HCT116 (cell line): ENCODE measurements around the gene KCNAB2. TPM values are rescaled to one million over a fixed set of nuclear protein-coding genes. Genes with fewer than 3 reads are reported as not detected.

ENCODE experiments used
- ATAC-seq: fragments of 200-7000 bp; cut with Tn5 transposase; 2 replicates; pipeline ENCODE4 v1.9.1; 2020; ENCODE audit warnings: mild to moderate bottlenecking, moderate library complexity
- BruUV-seq: library from RNA; stranded (reverse); fragments of 400-500 nt; replicated peaks from 2 replicates; lab custom pipeline; 2021; lab: Mats Ljungman, UMichigan
- CTCF ChIA-PET: fragments of 300-600 bp; sonication (Branson Sonifier 250); formaldehyde crosslinking; loops from one replicate; lab custom pipeline; 2021; ENCODE audit warnings: antibody characterized with exemption; lab: Charles Lee
- POLR2A ChIA-PET: fragments of 300-600, 350-600 bp; sonication (Branson Sonifier 250); formaldehyde crosslinking; loops from one replicate; lab custom pipeline; 2021; ENCODE audit warnings: antibody characterized with exemption; lab: Charles Lee
- RAD21 ChIA-PET, 2 experiments: fragments of 300-600 bp; sonication (Branson Sonifier 250); formaldehyde crosslinking; loops; one replicate each; lab custom pipeline; 2023; ENCODE audit warnings: low total read pairs in 2 of 2; ENCODE audit not compliant: uncharacterized antibody in 2 of 2, unreplicated experiment in 2 of 2, low non-redundant PET in 1 of 2; lab: Charles Lee
- DNase-seq: peaks from one replicate; pipeline ENCODE4 v3.0.0-alpha.2; 2010; ENCODE audit warnings: low read depth, low spot score
- H2AFZ ChIP-seq: fragments of 200-600 bp; shearing (Covaris generic), sonication (generic); 2 replicates; pipeline ENCODE4 v1.6.1; 2017; ENCODE audit warnings: low read depth, mixed run types, mixed read lengths, antibody characterized with exemption, low read length; ENCODE audit not compliant: poor library complexity, severe bottlenecking
- H3K27ac ChIP-seq: 2 replicates; pipeline ENCODE4 v1.5.1; 2012; ENCODE audit warnings: low read depth, low read length
- H3K27me3 ChIP-seq: fragments of 200-600 bp; sonication (generic); 2 replicates; pipeline ENCODE4 v1.6.1; 2016; ENCODE audit warnings: mixed run types, low read length, mixed read lengths; ENCODE audit not compliant: insufficient read depth
- H3K36me3 ChIP-seq, 2 experiments: fragments of 200-500 bp in 1 of 2; fragments of 200-600 bp in 1 of 2; sonication (Bioruptor generic) in 1 of 2; sonication (generic) in 1 of 2; 2 replicates each; pipeline versions ENCODE4 v1.5.1 to v1.6.1; 2014 to 2016; ENCODE audit warnings: low read length in 2 of 2, inconsistent platforms in 1 of 2, mixed read lengths in 1 of 2, mixed run types in 1 of 2; ENCODE audit not compliant: insufficient read depth in 2 of 2, control insufficient read depth in 1 of 2
- H3K4me1 ChIP-seq, 2 experiments: fragments of 200-600 bp in 1 of 2; sonication (generic) in 1 of 2; 2 replicates each; pipeline versions ENCODE4 v1.5.1 to v1.6.1; 2012 to 2017; ENCODE audit warnings: low read length in 2 of 2, inconsistent platforms in 1 of 2, mild to moderate bottlenecking in 1 of 2, mixed read lengths in 1 of 2, mixed run types in 1 of 2, moderate library complexity in 1 of 2; ENCODE audit not compliant: insufficient read depth in 2 of 2, control insufficient read depth in 1 of 2
- H3K4me2 ChIP-seq: fragments of 200-600 bp; sonication (generic); 2 replicates; pipeline ENCODE4 v1.6.1; 2017; ENCODE audit warnings: mixed run types, low read length, mixed read lengths
- H3K4me3 ChIP-seq, 2 experiments: fragments of 200-600 bp in 1 of 2; sonication (generic) in 1 of 2; replicated peaks in 1 of 2; 2 replicates each; pipeline ENCODE4 v1.5.1; 2011 to 2016; ENCODE audit warnings: low read length in 2 of 2, control low read depth in 1 of 2, low read depth in 1 of 2, mild to moderate bottlenecking in 1 of 2, mixed read lengths in 1 of 2, mixed run types in 1 of 2
- H3K79me2 ChIP-seq: fragments of 200-600 bp; sonication (generic); 2 replicates; pipeline ENCODE4 v1.6.1; 2017; ENCODE audit warnings: mild to moderate bottlenecking, mixed run types, low read length, moderate library complexity, mixed read lengths; ENCODE audit not compliant: insufficient read depth
- H3K9ac ChIP-seq: fragments of 200-600 bp; sonication (generic); 2 replicates; pipeline ENCODE4 v1.6.1; 2016; ENCODE audit warnings: low read length, mixed read lengths
- H3K9me2 ChIP-seq: fragments of 200-600 bp; sonication (generic), shearing (Covaris generic); 2 replicates; pipeline ENCODE4 v1.6.1; 2017; ENCODE audit warnings: mixed run types, mild to moderate bottlenecking, moderate library complexity; ENCODE audit not compliant: insufficient read depth
- H3K9me3 ChIP-seq, 2 experiments: fragments of 200-500 bp in 1 of 2; fragments of 200-600 bp in 1 of 2; sonication (Bioruptor generic) in 1 of 2; sonication (generic) in 1 of 2; 2 replicates each; pipeline ENCODE4 v1.6.1; 2014 to 2017; ENCODE audit warnings: low read length in 2 of 2, mixed read lengths in 2 of 2, inconsistent platforms in 1 of 2, low read depth in 1 of 2, mild to moderate bottlenecking in 1 of 2, mixed run types in 1 of 2, moderate library complexity in 1 of 2; ENCODE audit not compliant: control insufficient read depth in 1 of 2, insufficient read depth in 1 of 2
- H4K20me1 ChIP-seq: fragments of 200-600 bp; sonication (generic), shearing (Covaris generic); 2 replicates; pipeline ENCODE4 v1.6.1; 2017; ENCODE audit warnings: mixed run types, mild to moderate bottlenecking, moderate library complexity; ENCODE audit not compliant: insufficient read depth
- CBX3 ChIP-seq: IDR thresholded peaks from 2 replicates; pipeline ENCODE4 v1.6.1; 2012; ENCODE audit warnings: low read depth
- CEBPB ChIP-seq: IDR thresholded peaks from 2 replicates; pipeline ENCODE4 v1.6.1; 2012; ENCODE audit warnings: low read depth
- ELF1 ChIP-seq: IDR thresholded peaks from 2 replicates; pipeline ENCODE4 v1.6.1; 2012; ENCODE audit warnings: low read depth, borderline replicate concordance
- EZH2 ChIP-seq: fragments of 200-600 bp; sonication (generic); IDR thresholded peaks from 2 replicates; pipeline ENCODE4 v1.6.1; 2017; ENCODE audit warnings: antibody characterized with exemption, mixed run types
- JUND ChIP-seq: IDR thresholded peaks from 2 replicates; pipeline ENCODE4 v1.6.1; 2012
- POLR2A ChIP-seq: IDR thresholded peaks from 2 replicates; pipeline ENCODE4 v1.7.0; 2011; ENCODE audit warnings: borderline replicate concordance; ENCODE audit not compliant: insufficient read depth, insufficient read length; ENCODE audit errors: extremely low read depth
- POLR2AphosphoS5 ChIP-seq: IDR thresholded peaks from 2 replicates; pipeline ENCODE4 v1.6.1; 2011; ENCODE audit warnings: mild to moderate bottlenecking, low read depth, low read length, moderate library complexity
- SRF ChIP-seq: IDR thresholded peaks from 2 replicates; pipeline ENCODE4 v1.6.1; 2012; ENCODE audit warnings: low read depth
- TCF7L2 ChIP-seq: IDR thresholded peaks from 2 replicates; pipeline ENCODE4 v1.7.0; 2011; ENCODE audit warnings: borderline replicate concordance, inconsistent platforms; ENCODE audit not compliant: insufficient read depth, insufficient read length; ENCODE audit errors: extremely low read depth
- ZNF274 ChIP-seq: fragments of 200-500 bp; sonication (Bioruptor generic); IDR thresholded peaks from 2 replicates; pipeline ENCODE4 v1.6.1; 2014; ENCODE audit warnings: mild to moderate bottlenecking, low read depth, low read length, inconsistent platforms
- intact Hi-C: fragments of 100-400 bp; cut with micrococcal nuclease; formaldehyde crosslinking; loops from 2 replicates; pipeline ENCODE4 v1.10.0; 2022
- total RNA-seq: library from RNA; stranded (reverse); gene quantifications from one replicate; pipeline ENCODE4 v1.2.1, GENCODE V29; 2021; ENCODE audit not compliant: unreplicated experiment
- TF ChIP-seq, protein P1 (sequence below): IDR thresholded peaks from 2 replicates; pipeline ENCODE4 v1.6.1; 2012
- TF ChIP-seq, protein P2 (sequence below): IDR thresholded peaks from 2 replicates; pipeline ENCODE4 v1.6.1; 2012
- TF ChIP-seq, protein P3 (sequence below): IDR thresholded peaks from 2 replicates; pipeline ENCODE4 v1.6.1; 2011; ENCODE audit warnings: mild to moderate bottlenecking, low read length, moderate library complexity; ENCODE audit not compliant: insufficient replicate concordance; ENCODE audit errors: extremely low read depth
- TF ChIP-seq, protein P4 (sequence below), 3 experiments: fragments of 200-600 bp in 1 of 3; sonication (generic) in 1 of 3; IDR thresholded peaks in 2 of 3; conservative IDR thresholded peaks in 1 of 3; 2 replicates each; pipeline ENCODE4 v1.5.1; 2012 to 2017; ENCODE audit warnings: low read depth in 2 of 3, low read length in 2 of 3, antibody characterized with exemption in 1 of 3, borderline replicate concordance in 1 of 3, control low read depth in 1 of 3, mild to moderate bottlenecking in 1 of 3, mixed read lengths in 1 of 3, mixed run types in 1 of 3, moderate library complexity in 1 of 3; ENCODE audit not compliant: insufficient read depth in 1 of 3

The KCNAB2 gene
- total RNA-seq, 1 experiment from 2014 or later = 18.1 TPM

DNA sequence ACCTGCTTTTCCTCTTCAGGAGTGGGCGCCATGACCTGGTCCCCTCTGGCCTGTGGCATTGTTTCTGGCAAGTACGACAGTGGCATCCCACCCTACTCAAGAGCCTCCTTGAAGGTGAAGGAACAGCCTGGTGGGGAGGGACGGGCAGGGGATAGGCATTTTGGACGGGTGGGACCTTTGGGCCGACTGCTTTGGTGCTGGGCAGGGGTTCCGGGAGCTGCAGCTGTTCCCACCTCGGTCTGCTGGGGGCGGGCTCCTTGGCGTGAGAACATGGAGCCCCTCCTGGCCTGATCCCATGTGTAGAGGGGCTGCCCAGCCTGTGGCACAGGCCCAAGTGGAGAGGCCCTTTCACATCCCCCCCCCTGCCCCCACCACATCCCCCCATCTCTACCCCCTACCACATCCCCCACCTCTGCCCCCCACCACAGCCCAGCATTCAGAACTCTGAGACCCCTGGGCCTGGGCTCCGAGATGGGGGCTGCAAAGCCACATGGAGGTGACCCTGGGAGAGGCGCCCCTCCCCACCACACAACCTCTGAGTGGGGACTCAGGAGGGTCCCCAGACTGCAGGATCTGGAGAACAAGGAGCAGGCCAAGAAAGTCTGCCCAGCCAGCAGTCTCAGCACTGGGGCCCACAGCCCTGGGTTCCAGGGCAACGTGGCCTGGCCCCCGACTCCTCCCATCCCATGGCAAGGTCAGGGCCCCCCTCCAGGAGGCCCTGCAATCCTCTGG lies 50.0 kb downstream of the KCNAB2 start (continued):
- TF ChIP-seq JUND (no peak), POLR2AphosphoS5 (no peak)
- TF ChIP-seq, protein P1, sequence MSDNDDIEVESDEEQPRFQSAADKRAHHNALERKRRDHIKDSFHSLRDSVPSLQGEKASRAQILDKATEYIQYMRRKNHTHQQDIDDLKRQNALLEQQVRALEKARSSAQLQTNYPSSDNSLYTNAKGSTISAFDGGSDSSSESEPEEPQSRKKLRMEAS = no peak
- TF ChIP-seq, protein P2, sequence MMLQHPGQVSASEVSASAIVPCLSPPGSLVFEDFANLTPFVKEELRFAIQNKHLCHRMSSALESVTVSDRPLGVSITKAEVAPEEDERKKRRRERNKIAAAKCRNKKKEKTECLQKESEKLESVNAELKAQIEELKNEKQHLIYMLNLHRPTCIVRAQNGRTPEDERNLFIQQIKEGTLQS = no peak

DNA sequence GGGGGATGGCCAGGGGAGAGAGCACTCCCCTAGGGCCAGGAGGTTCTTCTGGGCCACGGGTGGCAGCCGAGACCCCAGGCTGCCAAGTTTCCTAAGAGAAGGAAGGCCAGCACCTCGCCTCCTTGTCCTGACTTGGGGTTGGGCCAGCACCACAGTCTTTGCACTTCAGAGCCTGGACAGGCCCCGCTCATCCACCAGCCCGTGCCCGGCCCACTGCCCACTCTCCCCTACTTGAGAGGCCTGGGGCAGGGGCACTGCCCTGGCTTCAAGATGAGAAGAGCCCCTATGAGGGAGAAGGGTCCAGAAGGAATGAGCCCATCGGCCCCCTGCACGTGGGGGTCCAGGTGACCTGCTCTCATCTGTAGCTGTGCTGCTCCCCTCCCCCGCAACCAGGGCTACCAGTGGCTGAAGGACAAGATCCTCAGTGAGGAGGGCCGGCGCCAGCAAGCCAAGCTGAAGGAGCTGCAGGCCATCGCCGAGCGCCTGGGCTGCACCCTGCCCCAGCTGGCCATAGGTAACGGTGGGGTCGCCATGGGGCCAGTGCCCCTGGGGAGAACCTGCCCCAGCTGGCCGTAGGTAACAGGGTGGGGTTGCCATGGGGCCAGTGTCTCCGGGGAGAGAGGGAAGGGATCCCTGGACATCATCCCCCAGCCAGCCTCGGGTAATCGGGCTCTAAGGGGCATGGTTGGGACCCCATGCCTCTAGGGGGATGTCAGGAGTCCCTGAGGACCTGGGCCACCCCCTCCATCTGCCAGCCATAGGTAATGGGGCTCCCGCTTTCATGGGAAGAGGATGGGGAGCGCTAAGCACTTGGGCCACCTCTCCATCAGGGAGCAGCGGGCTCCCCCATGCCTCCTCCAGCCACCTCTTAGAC lies 50.8 kb downstream of the KCNAB2 start:
- no peak for TF ChIP-seq POLR2A
- no peak for TF ChIP-seq ZNF274
- TF ChIP-seq, protein P3, sequence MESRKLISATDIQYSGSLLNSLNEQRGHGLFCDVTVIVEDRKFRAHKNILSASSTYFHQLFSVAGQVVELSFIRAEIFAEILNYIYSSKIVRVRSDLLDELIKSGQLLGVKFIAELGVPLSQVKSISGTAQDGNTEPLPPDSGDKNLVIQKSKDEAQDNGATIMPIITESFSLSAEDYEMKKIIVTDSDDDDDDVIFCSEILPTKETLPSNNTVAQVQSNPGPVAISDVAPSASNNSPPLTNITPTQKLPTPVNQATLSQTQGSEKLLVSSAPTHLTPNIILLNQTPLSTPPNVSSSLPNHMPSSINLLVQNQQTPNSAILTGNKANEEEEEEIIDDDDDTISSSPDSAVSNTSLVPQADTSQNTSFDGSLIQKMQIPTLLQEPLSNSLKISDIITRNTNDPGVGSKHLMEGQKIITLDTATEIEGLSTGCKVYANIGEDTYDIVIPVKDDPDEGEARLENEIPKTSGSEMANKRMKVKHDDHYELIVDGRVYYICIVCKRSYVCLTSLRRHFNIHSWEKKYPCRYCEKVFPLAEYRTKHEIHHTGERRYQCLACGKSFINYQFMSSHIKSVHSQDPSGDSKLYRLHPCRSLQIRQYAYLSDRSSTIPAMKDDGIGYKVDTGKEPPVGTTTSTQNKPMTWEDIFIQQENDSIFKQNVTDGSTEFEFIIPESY = no peak
- TF ChIP-seq, protein P2 = no peak
- no peak for TF ChIP-seq CBX3
- no peak for TF ChIP-seq POLR2AphosphoS5
- TF ChIP-seq, protein P4, sequence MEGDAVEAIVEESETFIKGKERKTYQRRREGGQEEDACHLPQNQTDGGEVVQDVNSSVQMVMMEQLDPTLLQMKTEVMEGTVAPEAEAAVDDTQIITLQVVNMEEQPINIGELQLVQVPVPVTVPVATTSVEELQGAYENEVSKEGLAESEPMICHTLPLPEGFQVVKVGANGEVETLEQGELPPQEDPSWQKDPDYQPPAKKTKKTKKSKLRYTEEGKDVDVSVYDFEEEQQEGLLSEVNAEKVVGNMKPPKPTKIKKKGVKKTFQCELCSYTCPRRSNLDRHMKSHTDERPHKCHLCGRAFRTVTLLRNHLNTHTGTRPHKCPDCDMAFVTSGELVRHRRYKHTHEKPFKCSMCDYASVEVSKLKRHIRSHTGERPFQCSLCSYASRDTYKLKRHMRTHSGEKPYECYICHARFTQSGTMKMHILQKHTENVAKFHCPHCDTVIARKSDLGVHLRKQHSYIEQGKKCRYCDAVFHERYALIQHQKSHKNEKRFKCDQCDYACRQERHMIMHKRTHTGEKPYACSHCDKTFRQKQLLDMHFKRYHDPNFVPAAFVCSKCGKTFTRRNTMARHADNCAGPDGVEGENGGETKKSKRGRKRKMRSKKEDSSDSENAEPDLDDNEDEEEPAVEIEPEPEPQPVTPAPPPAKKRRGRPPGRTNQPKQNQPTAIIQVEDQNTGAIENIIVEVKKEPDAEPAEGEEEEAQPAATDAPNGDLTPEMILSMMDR (IDR thresholded peaks at IDR 0.05 in 2 of 3, conservative IDR thresholded peaks at IDR 0.05 in 1 of 3; ENCODE audit: borderline replicate concordance in 1 of 3, insufficient read depth in 1 of 3, low read depth in 2 of 3, low read length in 2 of 3) = no peak
- TF ChIP-seq CEBPB = no peak
- TF ChIP-seq EZH2 = no peak
- TF ChIP-seq SRF = no peak
- no peak for TF ChIP-seq TCF7L2
- no peak for TF ChIP-seq ELF1
- ChIA-PET POLR2A (no interaction called here), CTCF (no interaction called here)

More for the DNA sequence above, 50.8 kb downstream of the KCNAB2 start:
- DNase-seq (no peak), ATAC-seq (no peak)
- Histone ChIP-seq H3K9me2 (no peaks in the 10 kb centered on the region), H3K79me2 (no peaks in the 10 kb centered on the region), H3K9ac (no peak overlapping the region), H3K4me2 (no peak overlapping the region), H3K4me3 (no peak overlapping the region), H3K27me3 (no peaks in the 10 kb centered on the region), H3K27ac (no peak overlapping the region), H3K36me3 (no peaks in the 10 kb centered on the region), H3K4me1 (no peaks in the 10 kb centered on the region), H2AFZ (no peak overlapping the region), H3K9me3 (no peaks in the 10 kb centered on the region), H4K20me1 (no peaks in the 10 kb centered on the region)
- no TSS peak for BruUV-seq
- intact Hi-C loops = no loop called here
- RAD21 ChIA-PET = no interaction called here
